ENCODE data around the gene ADARB2. TPM values are rescaled to one million over a fixed set of nuclear protein-coding genes. Genes with fewer than 3 reads are reported as not detected.

The ADARB2 gene
- total and polyA plus RNA-seq, 4 donors, result 0.55 to 0.70 (median 0.59) TPM; not detected in 1

DNA sequence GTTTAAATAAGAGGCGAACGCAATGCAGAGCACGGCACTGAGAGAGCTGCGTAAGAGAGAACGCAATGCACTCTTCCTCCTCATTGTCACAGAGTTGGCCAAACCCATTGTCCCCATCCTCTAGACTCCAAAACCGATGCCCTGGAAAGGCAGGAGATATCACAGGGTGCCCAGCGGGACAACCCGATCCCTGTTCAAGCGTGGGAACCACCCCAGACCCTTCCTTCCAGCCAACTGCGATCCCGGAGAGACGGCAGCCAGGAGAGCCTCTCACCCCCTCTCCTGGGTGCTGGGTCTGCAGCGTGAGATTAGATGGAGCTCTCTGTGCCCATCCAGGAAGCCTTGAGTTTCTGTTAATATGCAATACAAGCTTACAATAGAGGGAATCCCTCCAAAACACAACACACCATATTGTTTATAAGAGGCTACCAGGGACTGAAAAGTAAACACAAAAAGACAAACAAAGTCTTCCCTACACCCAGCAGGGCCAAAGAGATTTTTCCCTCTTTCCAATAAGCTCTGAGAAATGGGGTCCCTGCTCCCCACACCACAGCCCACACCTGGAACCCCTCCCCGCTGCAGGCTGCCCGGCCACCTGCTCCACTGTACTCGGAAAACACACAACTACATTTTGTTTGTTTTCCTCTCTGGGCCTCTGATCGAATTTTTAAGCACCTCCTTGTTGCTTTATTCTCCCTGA, 187.6 kb downstream of the ADARB2 start:
- TF ChIP-seq EGR1 (IDR thresholded peaks at IDR 0.05; ENCODE audit: low read depth in 2 of 2) (no peak), NR2F2 (IDR thresholded peaks at IDR 0.05) (no peak), TAF1 (conservative IDR thresholded peaks at IDR 0.05) (no peak), SP1 (IDR thresholded peaks at IDR 0.05) (no peak), HNF4G (IDR thresholded peaks at IDR 0.05) (no peak), MAX (IDR thresholded peaks at IDR 0.05) (no peak), FOXA1 (IDR thresholded peaks at IDR 0.05) (no peak), RXRA (IDR thresholded peaks at IDR 0.05) (no peak), FOXA2 (IDR thresholded peaks at IDR 0.05) (no peak), RAD21 (IDR thresholded peaks at IDR 0.05) (no peak), HNF4A (conservative IDR thresholded peaks at IDR 0.05) (no peak), ZBTB33 (IDR thresholded peaks at IDR 0.05) (no peak), YY1 (IDR thresholded peaks at IDR 0.05) (no peak), REST (IDR thresholded peaks at IDR 0.05) (no peak)
- TF ChIP-seq, protein P1, sequence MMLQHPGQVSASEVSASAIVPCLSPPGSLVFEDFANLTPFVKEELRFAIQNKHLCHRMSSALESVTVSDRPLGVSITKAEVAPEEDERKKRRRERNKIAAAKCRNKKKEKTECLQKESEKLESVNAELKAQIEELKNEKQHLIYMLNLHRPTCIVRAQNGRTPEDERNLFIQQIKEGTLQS (IDR thresholded peaks at IDR 0.05), result no peak
- Histone ChIP-seq H3K27me3 (ENCODE audit: control insufficient read depth in 4 of 4, insufficient read depth in 4 of 4, low read length in 3 of 4) (no peaks in the 10 kb centered on the region), H3K27ac (ENCODE audit: low read depth in 1 of 2, low read length in 2 of 2) (no peak overlapping the region), H3K36me3 (ENCODE audit: control insufficient read depth in 4 of 4, insufficient read depth in 3 of 4, low read depth in 1 of 4, low read length in 3 of 4) (no peaks in the 10 kb centered on the region), H3K9ac (ENCODE audit: low read depth in 1 of 2, low read length in 2 of 2) (no peak overlapping the region), H3K4me3 (ENCODE audit: low read depth in 1 of 3, low read length in 3 of 3) (no peak overlapping the region), H3K9me3 (ENCODE audit: control insufficient read depth in 4 of 4, low read length in 3 of 4) (peaks cover 0 to 2% (median 0%) of the 10 kb centered on the region in 4 donors), H3K4me1 (ENCODE audit: control insufficient read depth in 4 of 4, insufficient read depth in 4 of 4, low read length in 3 of 4) (no peaks in the 10 kb centered on the region)
- no peak for DNase-seq (ENCODE audit: low spot score)
- WGBS, result 65% methylated on average over 17 of the region's 17 CpGs

- Histone ChIP-seq H3K27me3 (ENCODE audit: control insufficient read depth in 4 of 4, insufficient read depth in 4 of 4, low read length in 3 of 4) (no peaks in the 10 kb centered on the region), H3K9ac (ENCODE audit: low read depth in 1 of 2, low read length in 2 of 2) (no peak overlapping the region), H3K36me3 (ENCODE audit: control insufficient read depth in 4 of 4, insufficient read depth in 3 of 4, low read depth in 1 of 4, low read length in 3 of 4) (no peaks in the 10 kb centered on the region), H3K27ac (ENCODE audit: low read depth in 1 of 2, low read length in 2 of 2) (no peak overlapping the region), H3K4me1 (ENCODE audit: control insufficient read depth in 4 of 4, insufficient read depth in 4 of 4, low read length in 3 of 4) (no peaks in the 10 kb centered on the region), H3K9me3 (ENCODE audit: control insufficient read depth in 4 of 4, low read length in 3 of 4) (peaks cover 0 to 2% (median 0%) of the 10 kb centered on the region in 4 donors), H3K4me3 (ENCODE audit: low read depth in 1 of 3, low read length in 3 of 3) (no peak overlapping the region)
- no peak for DNase-seq (ENCODE audit: low spot score)
- 87% methylated on average over 7 of the region's 7 CpGs for WGBS
- TF ChIP-seq ZBTB33 (IDR thresholded peaks at IDR 0.05), result no peak
- TF ChIP-seq, protein P2, sequence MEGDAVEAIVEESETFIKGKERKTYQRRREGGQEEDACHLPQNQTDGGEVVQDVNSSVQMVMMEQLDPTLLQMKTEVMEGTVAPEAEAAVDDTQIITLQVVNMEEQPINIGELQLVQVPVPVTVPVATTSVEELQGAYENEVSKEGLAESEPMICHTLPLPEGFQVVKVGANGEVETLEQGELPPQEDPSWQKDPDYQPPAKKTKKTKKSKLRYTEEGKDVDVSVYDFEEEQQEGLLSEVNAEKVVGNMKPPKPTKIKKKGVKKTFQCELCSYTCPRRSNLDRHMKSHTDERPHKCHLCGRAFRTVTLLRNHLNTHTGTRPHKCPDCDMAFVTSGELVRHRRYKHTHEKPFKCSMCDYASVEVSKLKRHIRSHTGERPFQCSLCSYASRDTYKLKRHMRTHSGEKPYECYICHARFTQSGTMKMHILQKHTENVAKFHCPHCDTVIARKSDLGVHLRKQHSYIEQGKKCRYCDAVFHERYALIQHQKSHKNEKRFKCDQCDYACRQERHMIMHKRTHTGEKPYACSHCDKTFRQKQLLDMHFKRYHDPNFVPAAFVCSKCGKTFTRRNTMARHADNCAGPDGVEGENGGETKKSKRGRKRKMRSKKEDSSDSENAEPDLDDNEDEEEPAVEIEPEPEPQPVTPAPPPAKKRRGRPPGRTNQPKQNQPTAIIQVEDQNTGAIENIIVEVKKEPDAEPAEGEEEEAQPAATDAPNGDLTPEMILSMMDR (IDR thresholded peaks at IDR 0.05; ENCODE audit: low read depth, low read length, missing input control), result no peak
- no peak for TF ChIP-seq RAD21 (IDR thresholded peaks at IDR 0.05)
- no peak for TF ChIP-seq GABPA (IDR thresholded peaks at IDR 0.05 in 1 of 2, conservative IDR thresholded peaks at IDR 0.05 in 1 of 2)
- TF ChIP-seq NR2F2 (IDR thresholded peaks at IDR 0.05), result no peak
- no peak for TF ChIP-seq SP1 (IDR thresholded peaks at IDR 0.05)
- no peak for TF ChIP-seq HNF4G (IDR thresholded peaks at IDR 0.05)
- TF ChIP-seq EGR1 (IDR thresholded peaks at IDR 0.05; ENCODE audit: low read depth in 2 of 2), result no peak
- no peak for TF ChIP-seq TAF1 (conservative IDR thresholded peaks at IDR 0.05)
Measured at GRCh38 chr10:1548596-1548995, 188.7 kb downstream of the ADARB2 start.
